Activated CD4-positive, alpha-beta T cell treated with anti-CD3 and anti-CD28 coated beads for 4 hours (primary cell): ENCODE data around the gene S100PBP.
"Not testable (repeated sequence)": the region's sequence is repeated elsewhere in the genome, so short reads cannot be mapped to it uniquely, and the experiment has no call there.

Source experiments
- DNase-seq, 2 donors: peaks; one replicate each; pipeline ENCODE4 v3.0.0-alpha.2; 2020

Gene S100PBP

GRCh38 chr1:32786856-32787255, 30.6 kb upstream of the S100PBP start:
- DNase-seq, result no peak

- not testable (repeated sequence) for DNase-seq
Measured at GRCh38 chr1:32789356-32789755, 28.1 kb upstream of the S100PBP start.

- DNase-seq, result no peak
Measured at GRCh38 chr1:32791881-32792280, 25.6 kb upstream of the S100PBP start.

- not testable (repeated sequence) for DNase-seq
Measured at GRCh38 chr1:32795763-32796162, 21.7 kb upstream of the S100PBP start.

- DNase-seq, result no peak
Measured at GRCh38 chr1:32797456-32797855, 20.0 kb upstream of the S100PBP start.

GRCh38 chr1:32798191-32798590, 19.3 kb upstream of the S100PBP start:
- DNase-seq, result no peak

DNA sequence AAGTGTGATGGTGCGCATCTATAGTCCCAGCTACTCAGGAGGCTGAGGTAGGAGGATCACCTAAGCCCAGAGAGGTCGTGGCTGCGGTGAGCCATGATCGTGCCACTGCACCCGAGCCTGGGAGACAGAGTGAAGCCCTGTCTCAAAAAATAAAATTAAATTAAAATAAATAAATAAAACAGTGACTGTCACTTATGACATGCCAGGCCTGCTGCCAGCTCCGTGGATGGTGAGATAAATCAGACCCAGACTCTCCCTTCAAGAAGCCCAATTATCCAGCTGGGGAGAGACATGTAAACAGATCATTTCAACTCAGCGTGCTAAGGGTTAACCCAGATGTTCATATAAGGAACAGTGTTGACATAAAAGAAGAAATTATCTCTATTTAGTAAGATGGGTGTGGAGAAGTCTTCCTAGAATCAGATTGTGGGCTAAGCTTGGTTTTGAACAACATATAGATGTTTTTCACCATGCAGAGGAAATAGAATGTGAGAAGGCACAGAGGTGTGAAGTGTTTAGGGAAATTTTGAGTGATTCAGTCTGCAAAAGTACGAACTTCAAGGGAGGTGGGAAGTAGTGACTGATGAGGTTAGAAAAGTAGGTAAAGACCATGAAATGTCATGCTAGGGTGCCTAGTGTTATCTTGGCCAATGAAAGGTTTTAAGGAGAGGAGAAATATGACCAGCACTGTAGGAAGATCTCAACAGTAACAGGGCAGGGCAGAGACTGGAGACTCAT, 18.6 kb upstream of the S100PBP start:
- peak; percentile 18 to 31 for DNase-seq

- peak; percentile 28 to 30 for DNase-seq
Measured at GRCh38 chr1:32801096-32801715, 16.2 kb upstream of the S100PBP start.

- not testable (repeated sequence) for DNase-seq
Measured at GRCh38 chr1:32804460-32804859, 13.0 kb upstream of the S100PBP start.

GRCh38 chr1:32806290-32806689, 11.2 kb upstream of the S100PBP start:
- DNase-seq, result no peak

DNA sequence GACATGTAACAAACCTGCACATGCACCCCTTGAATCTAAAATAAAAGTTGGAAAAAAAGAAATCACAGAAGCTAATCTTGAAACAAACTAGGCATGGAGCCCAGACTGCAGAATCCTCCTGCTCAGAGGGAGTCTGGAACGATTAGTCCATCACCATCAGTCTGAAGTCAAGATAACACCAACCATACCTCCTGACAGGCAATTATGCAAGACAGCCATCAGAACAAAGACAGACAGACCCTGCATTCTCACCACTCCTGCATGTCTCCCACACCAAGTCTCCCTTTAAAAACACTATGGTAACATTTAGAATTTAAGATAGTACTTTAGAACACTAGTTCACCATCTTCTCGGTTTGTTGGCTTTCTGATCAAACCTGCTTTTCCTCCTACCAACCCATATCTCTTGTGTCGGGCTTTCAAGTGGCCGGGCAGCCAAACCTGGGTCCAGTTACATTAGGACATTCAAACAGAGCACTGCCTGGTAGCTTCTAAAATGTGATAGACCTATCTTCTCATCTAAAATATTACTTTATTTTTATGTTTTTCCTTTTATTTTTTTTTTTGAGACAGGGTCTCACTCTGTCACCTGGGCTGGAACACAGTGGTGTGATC, 10.4 kb upstream of the S100PBP start:
- DNase-seq, result no peak

DNA sequence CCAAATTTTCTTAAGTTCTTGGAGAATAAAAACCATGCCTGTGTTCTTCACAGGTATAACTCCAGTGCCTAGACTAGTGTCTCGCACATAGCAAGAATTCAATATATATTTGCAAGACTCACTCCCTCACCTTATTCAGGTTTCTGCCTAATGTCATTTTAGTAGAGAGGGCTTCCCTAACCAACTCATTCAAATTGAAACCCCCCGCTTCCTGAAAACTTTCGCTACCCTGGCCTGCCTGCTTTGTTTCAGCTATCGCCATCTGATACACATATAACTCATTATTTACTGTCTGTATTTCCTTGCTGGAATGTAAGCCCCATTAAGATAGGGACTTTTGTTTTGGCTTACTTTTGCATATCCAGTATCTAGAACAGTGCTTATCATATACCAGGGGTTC, 8.9 kb upstream of the S100PBP start:
- DNase-seq, result no peak

GRCh38 chr1:32810358-32810757, 7.1 kb upstream of the S100PBP start:
- no peak for DNase-seq

DNA sequence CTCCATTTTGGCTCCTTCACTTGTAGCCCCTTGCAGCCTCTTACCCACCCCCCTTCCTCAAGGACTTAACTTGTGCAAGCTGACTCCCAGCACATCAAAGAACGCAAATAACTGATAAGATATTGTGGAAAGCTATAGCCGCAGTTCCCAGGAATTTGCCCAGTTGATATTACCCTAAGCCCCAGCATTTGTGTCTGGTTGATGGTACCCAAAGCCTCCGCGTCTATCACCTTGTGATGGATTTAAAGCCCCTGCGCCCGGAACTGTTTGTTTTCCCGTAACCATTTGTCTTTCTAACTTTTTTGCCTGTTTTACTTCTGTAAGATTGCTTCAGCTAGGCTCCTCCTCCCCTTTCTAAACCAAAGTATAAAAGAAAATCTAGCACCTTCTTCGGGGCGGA, 6.2 kb upstream of the S100PBP start:
- no peak for DNase-seq

DNA sequence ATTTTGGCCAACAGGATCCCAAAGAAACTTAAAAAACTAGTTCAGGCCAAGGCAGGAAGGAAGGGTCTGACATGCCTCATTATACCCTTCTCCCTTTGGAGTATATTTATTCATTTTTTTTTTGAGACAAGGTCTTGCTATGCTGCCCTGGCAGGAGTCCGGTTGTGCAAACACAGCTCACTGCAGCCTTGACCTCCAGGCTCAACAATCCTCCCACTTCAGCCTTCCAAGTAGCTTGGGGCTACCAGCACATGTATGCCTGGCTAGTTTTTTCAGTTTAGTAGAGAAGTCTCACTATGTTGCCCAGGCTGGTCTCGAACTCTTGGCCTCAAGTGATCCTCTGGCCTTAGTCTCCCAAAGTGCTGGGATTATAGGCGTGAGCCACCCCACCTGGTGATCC, 5.5 kb upstream of the S100PBP start:
- DNase-seq, result no peak

GRCh38 chr1:32813941-32814739, 3.3 kb upstream of the S100PBP start:
- DNase-seq, result no peak

DNA sequence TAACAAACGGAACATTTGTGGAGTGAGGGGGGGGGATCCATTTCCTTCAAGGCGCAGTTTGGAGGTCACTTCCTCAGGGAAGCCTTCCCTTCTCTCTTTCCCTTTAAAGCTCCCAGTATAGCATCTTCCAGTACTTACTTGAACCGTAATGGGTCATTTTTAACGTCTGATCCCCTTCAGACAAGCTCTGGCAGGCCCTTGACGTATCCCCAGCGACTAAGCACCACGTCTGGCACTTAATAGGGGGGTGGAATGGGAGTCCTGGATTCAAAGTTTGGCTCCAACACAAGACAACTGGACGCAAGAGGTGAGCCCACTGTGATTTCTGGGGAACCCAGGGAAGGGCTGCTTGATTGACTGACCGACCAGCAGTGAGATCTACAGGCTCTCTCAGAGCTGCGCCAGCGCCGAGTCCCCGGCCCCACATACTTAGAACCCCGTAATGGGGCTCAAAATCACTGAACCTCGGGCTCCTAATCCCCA, 736 bp upstream of the S100PBP start:
- no peak for DNase-seq

- DNase-seq, result peak; percentile 28 to 36
Measured at GRCh38 chr1:32817815-32818786, 648 bp downstream of the S100PBP start.

- no peak for DNase-seq
Measured at GRCh38 chr1:32818804-32819541, 1.5 kb downstream of the S100PBP start.

DNA sequence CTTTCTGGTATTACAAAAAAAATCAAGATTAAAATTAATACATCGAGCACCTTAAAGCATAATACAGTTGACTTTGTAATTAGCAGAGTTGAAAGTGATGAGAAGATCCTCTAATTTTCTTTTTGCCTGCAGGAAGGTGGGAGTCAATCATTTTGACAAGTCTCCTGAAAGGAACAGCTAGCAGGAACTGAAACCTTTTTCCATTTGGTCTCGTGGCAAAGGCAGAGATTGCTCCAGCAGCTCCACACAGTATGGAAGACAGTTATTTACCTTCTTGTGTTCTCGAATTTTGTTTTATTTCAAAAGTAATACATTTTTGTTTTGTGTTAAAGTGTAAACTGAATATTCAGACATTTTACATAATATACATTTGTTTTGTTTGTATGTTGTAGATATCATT, 7.7 kb downstream of the S100PBP start:
- no peak for DNase-seq

DNA sequence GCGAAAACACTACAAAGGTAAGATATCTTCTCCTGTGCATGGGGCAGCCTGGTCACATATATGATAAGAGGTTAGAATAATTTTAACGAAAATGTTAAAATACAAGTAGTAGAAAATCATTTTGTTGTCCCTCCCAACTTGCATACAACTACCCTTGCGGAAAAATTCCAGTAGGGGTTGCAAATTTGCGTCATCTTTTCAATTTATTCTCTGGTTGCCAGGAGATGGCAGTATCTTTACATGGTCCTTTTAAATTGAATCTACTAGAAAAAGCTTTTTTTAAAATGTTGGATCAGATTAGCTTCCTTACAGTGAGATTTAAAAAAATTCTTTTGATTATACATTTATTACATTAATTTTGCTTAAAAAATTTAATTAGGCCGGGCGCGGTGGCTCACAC, 10.9 kb downstream of the S100PBP start:
- no peak for DNase-seq
